Activated naive CD8-positive, alpha-beta T cell treated with anti-CD3 and anti-CD28 coated beads, Interleukin-2, amount 50 U/mL, for 16 hours (primary cell): Measurements from ENCODE around the gene CELA3B.
"Not testable (repeated sequence)": the region's sequence is repeated elsewhere in the genome, so short reads cannot be mapped to it uniquely, and the experiment has no call there.

Experiments used
- DNase-seq: peaks from one replicate; pipeline ENCODE4 v3.0.0-alpha.2; 2020; ENCODE audit warnings: low read depth, low spot score

Gene CELA3B

DNA sequence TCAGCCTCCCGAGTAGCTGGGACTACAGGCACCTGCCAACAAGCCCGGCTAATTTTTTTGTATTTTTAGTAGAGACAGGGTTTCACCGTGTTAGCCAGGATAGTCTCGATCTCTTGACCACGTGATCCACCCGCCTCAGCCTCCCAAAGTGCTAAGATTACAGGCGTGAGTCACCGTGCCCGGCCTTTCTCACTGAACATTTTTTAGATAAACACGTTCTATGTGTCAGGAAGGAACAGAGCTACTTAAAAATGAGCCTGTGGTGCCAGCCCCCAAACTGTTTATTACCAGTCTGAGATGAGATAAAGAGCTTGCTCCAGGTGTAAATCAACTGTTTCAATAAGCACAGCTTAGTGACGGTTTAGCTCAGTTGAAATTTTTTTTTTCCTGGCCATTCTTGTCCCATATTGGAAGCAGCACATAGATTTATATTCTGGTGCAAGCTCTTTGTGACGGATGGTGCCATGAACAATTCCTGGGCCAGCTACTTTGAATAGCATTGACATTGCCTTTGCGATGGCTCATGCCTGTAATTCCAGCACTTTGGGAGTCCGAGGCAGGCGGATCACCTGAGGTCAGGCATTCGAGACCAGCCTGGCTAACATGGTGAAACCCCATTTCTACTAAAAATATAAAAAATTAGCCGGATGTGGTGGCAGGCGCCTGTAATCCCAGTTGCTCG lies 33.7 kb upstream of the CELA3B start:
- DNase-seq = not testable (repeated sequence)

DNA sequence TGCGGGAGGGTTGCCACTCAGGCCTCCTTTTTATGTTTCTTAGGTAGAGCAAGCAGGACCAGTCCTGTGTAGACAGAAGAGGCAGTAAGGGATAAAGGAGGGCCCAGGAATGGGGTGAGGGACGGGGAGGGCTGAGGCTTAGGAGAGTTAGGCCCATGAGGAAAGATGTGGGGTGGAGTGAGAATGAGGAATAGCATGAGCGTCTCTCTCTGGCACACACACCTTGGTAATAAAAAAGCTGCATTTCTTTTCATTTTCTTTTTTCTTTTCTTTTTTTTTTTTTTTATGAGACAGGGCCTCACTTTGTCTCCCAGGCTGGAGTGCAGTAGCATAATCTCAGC lies 32.1 kb upstream of the CELA3B start:
- no peak for DNase-seq

DNA sequence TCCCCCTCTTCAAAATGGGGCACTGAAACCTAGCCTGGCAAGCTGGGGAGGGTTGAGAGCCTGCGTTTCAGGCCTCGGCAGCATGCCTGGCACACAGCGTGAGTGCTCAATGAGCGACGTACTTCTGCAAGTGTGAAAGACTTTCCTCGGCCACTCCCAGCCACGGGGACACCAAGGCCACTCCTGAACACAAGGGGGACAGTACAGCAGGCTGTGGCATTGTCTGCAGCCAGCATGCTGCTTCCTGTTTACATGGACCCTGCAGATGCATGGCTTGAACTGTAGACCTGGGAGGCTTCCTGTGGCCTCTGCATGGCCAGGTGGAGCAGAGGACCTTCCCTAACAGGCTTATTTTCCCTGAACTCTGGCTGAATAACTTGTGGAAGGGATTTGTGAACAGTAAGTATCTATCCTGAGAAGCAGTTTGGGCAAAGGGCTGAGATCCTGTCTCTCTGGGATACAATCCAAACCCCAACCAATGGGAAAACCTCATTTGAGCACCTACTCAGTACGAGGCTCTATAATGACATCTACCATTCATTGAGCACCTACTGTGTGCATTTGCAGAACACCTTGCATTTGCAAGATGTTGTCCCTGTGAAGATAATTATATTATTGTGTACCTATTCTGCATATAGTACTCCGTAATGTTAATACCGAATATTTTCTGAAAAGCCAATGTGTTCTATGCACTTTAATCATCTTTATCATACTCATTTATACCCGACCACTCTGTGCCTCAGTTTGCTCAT lies 29.8 kb upstream of the CELA3B start:
- DNase-seq = no peak

DNA sequence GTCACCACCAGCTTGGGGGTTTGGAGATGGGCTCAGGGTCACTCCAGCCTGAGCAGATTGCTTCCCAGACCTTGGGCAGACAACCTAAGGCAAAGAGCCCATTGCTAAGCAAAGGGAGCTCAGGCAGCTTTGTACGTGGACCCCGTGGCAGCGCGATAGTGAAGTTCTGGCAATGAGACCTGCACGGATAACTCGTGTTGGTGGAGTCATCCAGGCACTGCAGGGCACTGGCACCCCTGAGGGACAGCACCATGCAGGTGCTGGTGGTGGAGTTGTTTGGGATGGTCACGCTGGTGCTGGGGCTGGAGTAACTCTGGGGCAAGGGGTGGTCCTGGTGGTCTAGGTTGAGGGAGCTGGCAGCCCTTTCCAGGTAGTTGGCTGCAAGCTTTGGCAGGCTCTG lies 26.1 kb upstream of the CELA3B start:
- DNase-seq = no peak

DNA sequence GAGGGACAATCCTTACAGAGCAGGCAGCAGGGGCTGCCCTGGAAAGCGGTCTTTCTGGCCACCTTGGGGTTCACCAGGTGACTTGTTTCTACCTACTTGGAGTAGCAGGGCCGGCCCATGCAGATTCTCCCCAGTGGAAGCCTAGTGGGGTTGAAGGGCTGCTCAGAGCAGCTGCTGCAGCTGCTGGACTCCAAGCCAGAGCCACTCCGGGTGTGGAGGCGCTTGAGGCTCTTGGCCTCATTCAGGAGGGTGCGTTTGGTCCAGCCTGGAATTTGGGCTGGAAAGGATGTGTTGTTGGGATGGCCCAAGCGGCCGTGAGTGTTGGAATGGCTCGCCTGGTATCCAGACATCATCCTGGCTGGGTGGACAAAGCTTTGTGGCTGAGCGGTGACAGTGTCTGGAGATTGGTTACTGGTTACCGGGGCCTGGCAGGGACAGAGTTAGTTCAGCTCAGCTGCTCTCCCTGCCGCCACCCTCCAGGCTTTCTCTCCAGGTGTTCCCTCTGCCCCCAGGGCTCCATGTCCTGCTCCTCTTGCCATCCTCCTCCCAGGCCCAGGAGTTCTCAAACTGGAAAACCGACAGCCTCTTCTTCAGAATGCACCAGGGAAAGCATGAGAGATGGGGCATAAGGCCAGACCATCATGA lies 25.5 kb upstream of the CELA3B start:
- DNase-seq = no peak

DNA sequence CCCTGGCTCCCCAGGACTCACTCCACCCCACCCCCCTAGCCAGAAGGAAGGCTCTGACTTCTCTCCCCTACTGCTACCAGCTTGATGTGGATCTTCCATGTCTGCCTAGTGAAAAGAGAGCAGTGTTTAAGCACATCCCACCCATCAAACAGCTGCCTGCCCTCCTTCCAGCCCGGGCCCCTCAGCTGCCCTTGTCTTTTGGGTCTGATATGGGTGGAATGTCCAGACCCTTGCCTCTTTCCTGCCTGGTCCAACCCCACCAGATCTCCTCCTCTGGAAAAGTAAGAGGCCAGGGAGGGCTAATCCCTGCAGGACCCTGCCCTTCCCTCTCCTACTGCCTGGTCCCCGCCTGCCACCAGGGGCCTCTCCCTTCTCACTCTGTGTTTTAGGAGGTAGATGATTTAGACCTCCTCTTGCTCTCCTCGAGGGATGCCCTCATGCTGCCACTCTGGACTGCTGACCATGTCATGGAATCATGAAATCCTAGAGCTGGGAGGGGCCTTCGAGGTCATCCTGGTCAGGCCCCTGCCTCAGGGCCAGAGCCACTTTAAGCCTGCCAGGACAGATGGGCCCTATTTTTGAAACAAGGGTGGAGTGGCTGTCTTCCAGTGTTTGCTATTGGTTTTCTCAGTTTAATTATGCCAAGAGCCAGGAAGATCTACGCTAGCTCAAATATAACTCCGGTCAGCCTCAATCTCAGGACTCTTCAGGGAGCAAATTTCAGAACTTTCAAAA lies 23.9 kb upstream of the CELA3B start:
- DNase-seq = no peak

DNA sequence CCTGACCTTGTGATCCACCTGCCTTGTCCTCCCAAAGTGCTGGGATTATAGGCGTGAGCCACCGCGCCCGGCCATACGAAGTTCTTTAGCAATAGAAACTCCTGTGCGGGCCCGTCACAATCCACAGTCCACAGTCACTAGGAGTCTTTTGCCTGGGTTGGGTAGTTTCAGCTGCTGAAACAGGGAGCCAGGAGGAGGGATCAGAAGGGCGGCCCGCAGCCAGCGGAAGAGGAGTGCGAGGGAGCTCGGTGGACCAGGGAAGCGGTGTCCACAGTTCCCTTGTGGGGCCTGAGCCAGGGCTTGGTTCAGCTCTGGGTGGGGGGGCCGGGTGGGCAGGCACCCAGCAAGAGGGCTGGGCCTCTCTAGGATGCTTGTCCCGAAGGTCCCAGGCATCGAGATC lies 21.8 kb upstream of the CELA3B start:
- no peak for DNase-seq

DNA sequence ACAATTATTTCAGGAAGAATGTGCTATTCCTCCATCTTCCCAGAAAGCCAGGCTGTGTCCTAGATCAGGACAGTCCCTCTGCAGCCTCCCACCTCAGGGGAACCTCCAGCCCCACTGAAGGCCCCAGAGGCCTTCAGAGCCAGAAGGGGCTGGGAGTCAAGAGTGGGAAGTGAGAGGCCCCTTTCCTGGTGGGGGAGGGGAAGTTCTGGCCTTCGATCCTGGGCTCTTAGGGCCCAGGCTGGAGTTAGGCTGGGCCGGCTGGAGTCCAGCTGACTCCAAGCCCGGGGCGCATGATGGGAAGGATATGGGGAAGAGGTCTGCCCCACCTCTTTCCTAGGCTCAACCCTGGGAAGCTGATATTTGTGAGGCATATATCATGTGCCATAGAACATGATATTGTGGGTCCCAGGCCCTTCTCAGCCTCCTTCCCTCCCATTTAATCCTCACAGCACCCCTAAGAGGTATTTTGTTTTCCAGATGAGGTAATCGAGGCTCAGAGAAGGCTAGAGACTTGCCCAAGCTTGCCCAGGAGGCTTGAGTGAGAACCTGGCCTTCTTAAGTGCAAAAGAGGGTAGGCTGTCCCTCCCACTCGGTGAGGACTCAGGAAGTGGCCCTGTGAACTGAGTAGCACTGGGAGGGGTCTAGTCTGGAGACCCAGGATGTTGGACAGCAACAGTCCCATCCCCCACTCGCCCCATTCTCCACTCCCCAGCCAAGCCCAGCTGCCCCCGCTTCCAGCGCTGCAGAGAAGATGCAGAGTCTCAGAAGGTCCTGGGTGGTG lies 21.1 kb upstream of the CELA3B start:
- DNase-seq = no peak

DNA sequence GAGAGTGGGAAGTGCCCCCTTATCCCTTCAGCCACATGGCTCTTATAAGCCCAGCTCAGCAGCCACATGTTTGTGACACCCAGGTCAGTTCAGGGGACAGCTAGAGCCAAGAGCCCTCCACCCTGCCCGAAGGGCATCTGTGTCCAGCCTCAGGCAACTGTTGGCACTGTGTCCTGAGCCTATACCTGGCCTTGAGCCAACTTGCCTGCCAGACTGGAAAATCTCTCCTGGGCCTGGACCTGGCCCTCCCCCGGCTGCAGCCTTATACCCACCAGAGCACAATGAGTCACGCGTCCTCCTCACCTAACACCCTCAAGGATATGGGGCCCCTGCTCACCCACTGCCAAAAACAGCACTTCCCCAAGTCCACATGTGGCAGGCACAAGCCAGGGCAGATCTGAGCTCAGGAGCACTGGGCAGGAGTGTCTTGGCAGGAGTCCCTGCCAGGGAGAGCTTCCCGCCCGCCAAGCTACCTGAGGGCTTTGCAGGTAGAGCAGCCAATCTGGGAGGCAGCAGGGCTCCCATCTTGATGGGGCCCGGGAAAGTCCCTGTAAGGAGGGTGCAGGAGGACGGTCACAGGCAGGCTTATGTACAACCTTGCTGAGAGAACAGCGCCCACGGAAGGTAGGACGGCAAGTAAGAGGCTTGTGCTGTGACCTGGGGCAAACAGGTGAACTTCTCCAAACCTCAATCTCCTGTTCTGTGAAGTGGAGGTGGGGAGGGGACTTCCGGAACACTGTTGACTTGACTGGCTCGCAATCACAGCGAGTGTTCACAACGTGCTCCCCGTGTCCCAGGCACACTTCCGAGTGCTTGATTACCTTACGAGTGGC lies 19.9 kb upstream of the CELA3B start:
- DNase-seq = peak; percentile 25

DNA sequence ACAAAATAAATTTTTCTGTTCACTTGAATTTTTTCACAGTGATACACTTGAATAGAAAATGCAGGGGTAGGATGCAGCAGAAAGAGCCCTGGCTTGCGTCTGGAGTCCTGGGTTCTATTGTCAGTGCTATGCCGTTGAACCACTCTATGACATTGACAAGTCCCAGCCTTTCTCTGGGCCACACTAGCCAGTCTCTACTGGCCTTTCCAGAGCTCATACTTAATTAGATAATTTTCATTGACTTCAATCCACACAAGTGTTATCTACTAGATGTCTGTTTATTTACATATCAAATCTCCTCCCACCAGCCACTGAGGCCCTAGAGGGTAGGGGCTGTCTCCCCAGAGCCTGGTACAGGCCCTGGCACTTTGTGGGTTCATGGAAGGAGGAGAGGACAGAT lies 15.5 kb upstream of the CELA3B start:
- no peak for DNase-seq

DNA sequence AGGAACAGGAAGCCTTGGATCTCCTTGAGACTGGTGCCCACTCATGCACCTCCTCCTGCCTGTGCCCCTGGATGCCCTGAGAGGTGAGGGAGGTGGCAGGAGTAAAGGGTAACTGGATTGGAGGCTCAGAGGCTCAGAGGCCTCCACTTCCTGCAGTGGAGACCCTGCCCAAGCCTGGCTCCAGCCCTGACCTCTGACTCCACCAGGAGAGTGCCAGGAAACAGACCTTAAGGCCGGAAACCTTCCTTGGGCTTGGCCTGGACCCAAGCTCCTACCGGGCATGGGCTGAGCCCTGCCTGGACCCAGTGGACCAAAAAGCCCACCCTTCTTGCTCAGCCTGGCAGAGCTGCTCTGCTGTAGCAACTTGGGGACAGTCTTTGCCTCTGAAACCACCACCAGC lies 15.0 kb upstream of the CELA3B start:
- no peak for DNase-seq

DNA sequence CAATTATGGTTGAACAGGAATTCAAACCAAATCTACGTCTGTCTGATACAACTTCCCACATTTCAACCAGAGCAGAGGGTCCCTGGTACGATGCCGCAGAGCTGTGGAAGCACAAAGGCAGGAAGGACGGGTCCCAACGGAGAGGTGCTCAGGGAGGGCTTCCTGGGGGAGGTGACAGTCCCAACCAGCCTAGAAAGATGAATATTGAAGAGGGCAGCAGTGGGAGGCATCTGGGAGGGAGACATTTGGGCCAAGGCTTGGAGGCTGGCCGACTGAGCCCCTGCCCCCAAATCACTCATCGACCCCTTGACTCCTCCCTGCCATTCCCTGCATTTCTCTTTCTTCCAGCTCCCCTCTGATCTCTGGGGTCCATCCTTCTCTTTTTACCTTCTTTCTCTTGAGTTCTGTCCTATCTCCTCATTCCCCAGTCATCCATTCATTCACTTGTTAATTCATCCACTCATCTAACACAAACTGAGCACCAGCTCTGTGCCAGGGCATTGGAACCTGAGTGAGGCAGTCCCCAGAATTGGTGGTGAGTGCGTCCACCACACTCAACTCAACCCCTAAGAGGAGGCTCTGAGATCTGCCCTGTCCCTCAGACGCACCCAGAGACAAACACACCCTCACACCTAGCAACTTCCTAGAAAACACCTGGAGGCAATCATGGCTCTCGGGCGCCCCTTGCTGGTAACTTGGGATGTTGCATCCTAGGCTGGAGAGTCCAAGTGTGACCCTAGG lies 13.2 kb upstream of the CELA3B start:
- peak; percentile 61 for DNase-seq

DNA sequence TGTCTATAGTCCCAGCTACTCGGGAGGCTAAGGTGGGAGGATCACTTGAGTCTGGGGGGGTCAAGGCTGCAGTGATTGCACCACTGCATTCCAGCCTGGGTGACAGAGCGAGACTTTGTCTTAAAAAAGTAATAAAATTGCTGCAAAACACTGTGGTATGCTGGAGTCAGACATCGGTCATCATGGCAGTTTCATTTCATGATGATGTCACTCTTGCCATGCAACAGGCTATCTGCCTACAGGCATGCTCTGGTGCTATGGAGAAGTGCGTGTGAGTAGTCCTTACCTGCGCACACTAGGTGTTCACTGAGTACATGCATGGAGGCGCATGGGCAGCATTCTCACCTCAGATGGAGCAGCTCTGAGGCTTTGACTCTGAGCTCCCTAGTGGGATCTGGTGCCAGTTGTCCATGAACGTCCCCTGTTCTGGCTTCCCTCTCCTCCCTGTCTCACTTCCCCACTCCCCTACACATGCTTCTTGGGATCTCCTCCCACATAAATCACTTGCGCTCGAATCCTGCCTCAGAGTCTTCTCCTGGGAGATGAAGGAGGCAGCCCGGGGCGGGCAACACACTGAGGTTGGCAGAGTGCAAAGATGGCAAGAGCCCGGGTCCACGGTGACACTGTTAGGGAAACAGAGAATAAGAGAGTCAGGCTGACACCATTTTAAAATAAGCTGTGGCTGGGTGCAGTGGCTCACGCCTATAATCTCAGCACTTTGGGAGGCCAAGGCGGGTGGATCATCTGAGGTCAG lies 10.4 kb upstream of the CELA3B start:
- DNase-seq = no peak

DNA sequence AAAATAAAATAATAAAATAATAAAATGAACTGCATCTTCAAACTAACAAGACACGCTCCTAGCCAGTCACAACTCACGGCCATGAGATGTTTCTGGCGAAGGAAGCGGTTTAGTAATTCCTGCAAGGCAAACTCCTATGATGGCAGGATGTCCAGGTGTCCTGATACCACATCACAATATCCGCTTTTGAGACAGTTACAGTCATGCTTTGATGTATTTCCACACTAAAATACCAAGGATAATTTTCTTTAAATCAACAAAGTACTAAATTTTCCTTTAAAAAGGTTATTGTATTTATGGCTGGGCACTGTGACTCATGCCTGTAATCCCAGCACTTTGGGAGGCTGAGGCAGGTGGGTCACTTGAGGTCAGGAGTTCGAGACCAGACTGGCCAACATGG lies 9.6 kb upstream of the CELA3B start:
- DNase-seq = not testable (repeated sequence)

DNA sequence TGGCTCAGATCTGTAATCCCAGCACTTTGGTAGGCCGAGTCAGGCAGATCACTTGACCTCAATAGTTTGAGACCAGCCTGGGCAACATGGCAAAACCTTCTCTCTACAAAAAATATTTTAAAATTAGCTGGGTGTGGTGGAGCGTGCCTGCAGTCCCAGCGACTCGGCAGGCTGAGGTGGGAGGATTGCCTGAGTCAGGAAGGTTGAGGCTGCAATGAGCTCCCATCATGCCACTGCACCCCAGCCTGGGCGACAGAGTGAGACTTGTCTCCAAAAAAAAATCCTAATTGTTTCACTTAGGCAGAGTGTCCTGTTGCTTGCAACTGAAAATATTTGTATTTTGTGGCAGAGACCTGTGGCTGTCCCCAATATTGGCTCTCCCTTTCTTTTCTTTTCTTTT lies 7.8 kb upstream of the CELA3B start:
- DNase-seq = not testable (repeated sequence)

DNA sequence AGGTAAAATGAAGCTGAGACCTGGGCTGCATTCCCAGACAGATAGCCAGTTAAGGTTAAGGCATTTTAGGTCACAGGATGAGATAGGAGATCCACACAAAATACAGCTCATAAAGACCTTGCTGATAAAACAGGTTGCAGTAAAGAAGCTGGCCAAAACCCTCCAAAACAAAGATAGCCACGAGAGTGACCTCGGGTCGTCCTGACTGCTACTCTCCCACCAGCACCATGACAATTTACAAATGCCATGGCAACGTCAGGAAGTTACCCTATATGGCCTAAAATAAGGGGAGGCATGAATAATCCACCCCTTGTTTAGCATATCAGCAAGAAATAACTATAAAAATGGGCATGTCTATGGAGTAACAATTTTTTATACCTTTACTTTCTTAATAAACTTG lies 6.3 kb upstream of the CELA3B start:
- DNase-seq = not testable (repeated sequence)

DNA sequence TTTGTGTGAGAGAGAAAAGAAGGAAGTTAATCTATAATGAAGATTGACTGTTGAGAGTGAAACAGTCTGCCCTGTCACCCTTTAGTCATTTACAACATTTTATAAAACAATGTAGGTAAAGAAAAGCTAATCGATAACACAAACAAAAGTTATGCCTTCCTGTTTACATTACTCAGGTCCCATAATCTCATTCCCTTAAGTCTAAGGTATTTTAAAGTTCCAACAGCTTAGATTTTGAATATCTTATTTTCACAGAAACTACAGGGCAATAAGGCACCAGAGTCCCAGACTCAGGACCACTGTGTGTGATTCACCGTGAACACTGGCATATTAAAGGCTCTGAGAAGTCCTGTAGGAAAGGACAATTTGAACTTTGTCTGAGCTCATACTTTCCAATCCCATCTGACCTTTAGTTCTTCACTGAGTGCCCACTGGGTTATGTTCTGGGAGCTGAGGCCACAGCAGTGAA lies 3.8 kb upstream of the CELA3B start:
- DNase-seq = not testable (repeated sequence)

DNA sequence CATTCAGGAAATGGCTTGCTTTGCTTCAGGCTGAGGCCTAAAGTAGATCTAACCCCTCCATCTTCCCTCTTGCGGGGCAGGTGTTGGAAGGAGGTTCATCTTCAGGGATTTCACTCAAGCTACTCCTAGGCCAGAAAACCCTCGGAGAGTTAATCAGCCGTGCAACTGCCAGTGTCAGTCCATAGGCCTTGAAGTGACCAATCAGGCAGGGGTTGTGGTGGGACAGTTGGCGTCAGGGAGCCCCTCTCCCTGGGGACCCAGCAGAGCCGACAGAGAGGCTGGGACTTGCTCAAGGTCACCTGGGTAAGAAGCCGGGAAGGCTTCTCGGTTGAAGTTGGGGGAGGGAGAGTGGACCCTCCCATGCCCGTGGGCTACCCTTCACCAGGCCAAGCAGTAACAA lies 2.9 kb upstream of the CELA3B start:
- DNase-seq = not testable (repeated sequence)

DNA sequence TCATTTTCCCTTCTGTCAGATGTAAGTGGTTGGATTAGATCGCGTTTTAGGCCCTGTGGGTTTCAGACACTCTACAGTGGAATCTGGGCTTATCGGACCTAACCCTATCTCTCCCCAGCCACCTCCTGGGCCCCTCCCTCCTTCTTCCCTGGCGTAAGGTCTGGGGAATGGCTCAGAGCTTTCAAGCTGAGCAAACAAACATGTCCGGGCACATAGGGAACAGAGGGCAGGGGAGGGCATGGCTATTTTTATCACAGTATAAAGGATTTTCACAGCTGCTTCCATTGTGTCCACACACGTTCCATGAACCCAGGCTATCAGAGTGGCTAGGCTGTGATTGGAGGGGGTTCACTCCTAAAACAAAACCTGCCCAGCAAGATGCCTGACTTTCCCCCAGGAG lies 2.1 kb upstream of the CELA3B start:
- DNase-seq = not testable (repeated sequence)
